HepG2 (cell line): ENCODE data around the gene DEDD2. TPM values are rescaled to one million over a fixed set of nuclear protein-coding genes. Genes with fewer than 3 reads are reported as not detected.

Source experiments
- ATAC-seq: fragments of 200-7000 bp; cut with Tn5 transposase; 3 replicates; pipeline ENCODE4 v1.9.1; 2020; ENCODE audit warnings: mild to moderate bottlenecking, moderate library complexity
- BruUV-seq: library from RNA; stranded (reverse); fragments of 400-500 nt; replicated peaks from 2 replicates; lab custom pipeline; 2021; lab: Mats Ljungman, UMichigan
- CTCF ChIA-PET: fragments of 300-600 bp; formaldehyde crosslinking; extraction: SDS; loops from one replicate; lab custom pipeline; 2021; ENCODE audit warnings: low total read pairs, inconsistent platforms, low intra/inter-chr PET ratio; lab: Yijun Ruan, JAX
- POLR2A ChIA-PET: fragments of 350-600 bp; sonication (Branson Sonifier 250); formaldehyde crosslinking; loops from one replicate; lab custom pipeline; 2020; ENCODE audit warnings: antibody characterized with exemption, inconsistent platforms; lab: Yijun Ruan, JAX
- DNase-seq: peaks from one replicate; pipeline ENCODE4 v3.0.0-alpha.2; 2015; ENCODE audit warnings: low spot score
- FAIRE-seq: peaks from 3 replicates; lab custom pipeline; 2011; peaks lifted over from hg19 to GRCh38; lab: Jason Lieb, UNC
- H2AFZ ChIP-seq: one replicate; pipeline ENCODE4 v1.6.1; 2011; ENCODE audit warnings: low read length, inconsistent platforms
- H3K27ac ChIP-seq: fragments of 300-600 bp; 3 replicates; pipeline ENCODE4 v1.8.0; 2011; ENCODE audit warnings: mixed run types, mild to moderate bottlenecking, mixed read lengths, low read length, inconsistent platforms; ENCODE audit not compliant: insufficient read depth; ENCODE audit errors: extremely low read length
- H3K27me3 ChIP-seq, 2 experiments: fragments of 200-600 bp in 1 of 2; 2 replicates in 1 of 2; 3 replicates in 1 of 2; pipeline versions ENCODE4 v1.6.0 to v1.8.0; 2011; ENCODE audit warnings: low read length in 2 of 2, mild to moderate bottlenecking in 2 of 2, moderate library complexity in 2 of 2, inconsistent platforms in 1 of 2; ENCODE audit not compliant: insufficient read depth in 2 of 2, control insufficient read depth in 1 of 2
- H3K36me3 ChIP-seq, 2 experiments: fragments of 200-600 bp in 1 of 2; replicated peaks in 1 of 2; 2 replicates in 1 of 2; 3 replicates in 1 of 2; pipeline versions ENCODE4 v1.5.1 to v1.8.0; 2011; ENCODE audit warnings: low read length in 2 of 2, inconsistent platforms in 1 of 2; ENCODE audit not compliant: insufficient read depth in 2 of 2, control insufficient read depth in 1 of 2
- H3K4me1 ChIP-seq: 2 replicates; pipeline ENCODE4 v1.5.1; 2012; ENCODE audit warnings: low read length, inconsistent platforms; ENCODE audit not compliant: insufficient read depth
- H3K4me2 ChIP-seq: 2 replicates; pipeline ENCODE4 v1.6.0; 2011; ENCODE audit warnings: low read depth, low read length, inconsistent platforms
- H3K4me3 ChIP-seq, 3 experiments: fragments of 200-600 bp in 1 of 3; sonication (generic), shearing (Covaris generic) in 1 of 3; replicated peaks in 1 of 3; 2 replicates each; pipeline ENCODE4 v1.5.1; 2011 to 2016; ENCODE audit warnings: low read length in 3 of 3, inconsistent platforms in 2 of 3, low read depth in 2 of 3, mild to moderate bottlenecking in 2 of 3, control low read depth in 1 of 3, mixed read lengths in 1 of 3; ENCODE audit not compliant: insufficient read depth in 1 of 3
- H3K79me2 ChIP-seq: one replicate; pipeline ENCODE4 v1.6.1; 2011; ENCODE audit warnings: low read length, inconsistent platforms; ENCODE audit not compliant: insufficient read depth
- H3K9ac ChIP-seq: 2 replicates; pipeline ENCODE4 v1.6.0; 2011; ENCODE audit warnings: mild to moderate bottlenecking, low read depth, low read length, inconsistent platforms; ENCODE audit not compliant: insufficient read depth
- H3K9me3 ChIP-seq: 2 replicates; pipeline ENCODE4 v1.5.1; 2012; ENCODE audit warnings: mild to moderate bottlenecking, low read length
- H4K20me1 ChIP-seq: 2 replicates; pipeline ENCODE4 v1.6.0; 2011; ENCODE audit warnings: inconsistent platforms, mild to moderate bottlenecking, low read length, moderate library complexity; ENCODE audit not compliant: insufficient read depth
- HOXD1 ChIP-seq: sonication (generic); formaldehyde crosslinking; IDR thresholded peaks from 2 replicates; pipeline ENCODE4 v1.5.0; 2020; ENCODE audit warnings: missing genetic modification reagents
- MBD4 ChIP-seq: IDR thresholded peaks from 2 replicates; pipeline ENCODE4 v1.6.1; 2012; ENCODE audit warnings: low read length, inconsistent platforms, borderline replicate concordance
- NFKBIZ ChIP-seq: IDR thresholded peaks from 2 replicates; pipeline ENCODE4 v1.6.1; 2018; ENCODE audit warnings: missing genetic modification reagents, missing compliant biosample characterization
- NR2F2 ChIP-seq: IDR thresholded peaks from 2 replicates; pipeline ENCODE4 v1.6.1; 2012; ENCODE audit warnings: low read depth, inconsistent platforms, borderline replicate concordance
- PCBP2 ChIP-seq: fragments of 200-400 bp; formaldehyde crosslinking; optimal IDR thresholded peaks from 2 replicates; pipeline ENCODE3; 2018; ENCODE audit warnings: low read length, low read depth; ENCODE audit not compliant: poor library complexity, severe bottlenecking
- POLR2G ChIP-seq: fragments of 200-400 bp; formaldehyde crosslinking; IDR thresholded peaks from 2 replicates; pipeline ENCODE4 v1.6.1; 2018; ENCODE audit warnings: mild to moderate bottlenecking, low read depth, low read length, moderate library complexity
- SIN3B ChIP-seq: fragments of 150-350 bp; IDR thresholded peaks from 2 replicates; pipeline ENCODE4 v1.6.1; 2014; ENCODE audit warnings: low read length
- ZBTB8A ChIP-seq: sonication (generic); formaldehyde crosslinking; IDR thresholded peaks from 2 replicates; pipeline ENCODE4 v1.4.0; 2020; ENCODE audit warnings: mild to moderate bottlenecking, low read depth, missing genetic modification reagents, borderline replicate concordance
- WGBS: methylation state at CpG from one replicate; pipeline ENCODE4 v1.1.6; 2017; ENCODE audit warnings: low lambda C conversion rate; 5-methylcytosine and 5-hydroxymethylcytosine counted together
- in situ Hi-C: cut with HindIII; loops from 2 replicates; pipeline ENCODE4 v1.10.0; 2017; ENCODE audit warnings: low pct_unique_long_range_greater_than_20kb; ENCODE audit not compliant: extremely low pct_ligation_motif_present
- intact Hi-C: fragments of 100-400 bp; cut with micrococcal nuclease; formaldehyde crosslinking; loops from one replicate; pipeline ENCODE4 v1.10.0; 2022; ENCODE audit not compliant: unreplicated experiment
- polyA plus RNA-seq, 8 experiments: library from polyadenylated mRNA; depleted of rRNA in 3 of 8; stranded (reverse) in 7 of 8; unstranded in 1 of 8; fragments of >200 nt; fragmentation: Illumina TruSeq in 4 of 8; extraction: Trizol in 4 of 8; gene quantifications; 2 replicates each; pipeline versions ENCODE4 v1.2.1 to v1.2.3, GENCODE V29; 2011 to 2016; ENCODE audit warnings: low read depth in 4 of 8, missing spikeins in 1 of 8, mixed read lengths in 1 of 8; ENCODE audit not compliant: insufficient read depth in 1 of 8
- total RNA-seq, 5 experiments: library from RNA; depleted of rRNA; stranded (reverse); fragments of >200 nt; fragmentation: Illumina TruSeq; extraction: Trizol; gene quantifications; 2 replicates each; pipeline ENCODE4 v1.2.3, GENCODE V29; 2016; ENCODE audit warnings: low read depth in 1 of 5
- TF ChIP-seq, protein P1 (sequence below): IDR thresholded peaks from 2 replicates; pipeline ENCODE4 v1.6.1; 2016; ENCODE audit warnings: low read depth
- TF ChIP-seq, protein P2 (sequence below): sonication (generic); formaldehyde crosslinking; IDR thresholded peaks from 2 replicates; pipeline ENCODE4 v1.5.0; 2020; ENCODE audit warnings: missing genetic modification reagents
- TF ChIP-seq, protein P3 (sequence below): sonication (generic); formaldehyde crosslinking; IDR thresholded peaks from 2 replicates; pipeline ENCODE4 v1.8.1; 2022; ENCODE audit warnings: low read depth, mild to moderate bottlenecking, missing genetic modification reagents

The DEDD2 gene
- total and polyA plus RNA-seq, 2 of the 13 experiments (the other 11 are each of a cell fraction or from before 2014, with no cell fraction given) = 19.2 to 24.7 TPM

DNA sequence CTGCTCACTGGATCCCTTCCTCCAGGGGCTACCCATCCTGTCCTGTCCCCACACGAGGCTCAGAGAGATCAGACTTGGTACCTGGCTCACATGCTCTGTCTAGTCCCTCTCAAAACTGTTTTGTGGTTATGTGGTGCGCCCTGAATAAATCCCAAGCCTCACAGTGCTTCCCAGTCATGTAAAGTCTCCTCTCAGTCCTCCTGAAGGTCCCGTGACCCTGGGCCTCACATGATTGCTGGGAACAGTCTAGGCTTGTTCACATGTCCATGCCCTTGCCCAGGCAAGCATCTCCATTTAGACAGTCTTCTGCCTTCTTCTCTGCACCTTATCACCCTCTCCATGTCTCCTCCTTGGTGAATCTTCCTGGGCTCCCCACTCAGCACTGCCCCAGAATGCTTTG is 49.3 kb downstream of the DEDD2 start:
- CTCF ChIA-PET = no interaction called here
- POLR2A ChIA-PET = no interaction called here
- H3K9me3 ChIP-seq = no peaks in the 10 kb centered on the region
- no peak overlapping the region for H3K4me3 ChIP-seq
- H3K4me2 ChIP-seq = no peak overlapping the region
- intact Hi-C loops = no loop called here
- no peak overlapping the region for H2AFZ ChIP-seq
- H3K27ac ChIP-seq = no peak overlapping the region
- in situ Hi-C loops = no loop called here
- BruUV-seq = no TSS peak
- WGBS = 0% methylated on average over 2 of the region's 3 CpGs
- no peaks in the 10 kb centered on the region for H3K79me2 ChIP-seq
- no peak overlapping the region for H3K9ac ChIP-seq
- H3K4me1 ChIP-seq = no peaks in the 10 kb centered on the region
- DNase-seq = no peak
- FAIRE-seq = no peak
- H4K20me1 ChIP-seq = no peaks in the 10 kb centered on the region
- no peak for ATAC-seq
- H3K36me3 ChIP-seq = no peaks in the 10 kb centered on the region
- peaks cover 3 to 56% of the 10 kb centered on the region in 2 experiments; a peak in 3 of 5 replicates for H3K27me3 ChIP-seq
- TF ChIP-seq, protein P1, sequence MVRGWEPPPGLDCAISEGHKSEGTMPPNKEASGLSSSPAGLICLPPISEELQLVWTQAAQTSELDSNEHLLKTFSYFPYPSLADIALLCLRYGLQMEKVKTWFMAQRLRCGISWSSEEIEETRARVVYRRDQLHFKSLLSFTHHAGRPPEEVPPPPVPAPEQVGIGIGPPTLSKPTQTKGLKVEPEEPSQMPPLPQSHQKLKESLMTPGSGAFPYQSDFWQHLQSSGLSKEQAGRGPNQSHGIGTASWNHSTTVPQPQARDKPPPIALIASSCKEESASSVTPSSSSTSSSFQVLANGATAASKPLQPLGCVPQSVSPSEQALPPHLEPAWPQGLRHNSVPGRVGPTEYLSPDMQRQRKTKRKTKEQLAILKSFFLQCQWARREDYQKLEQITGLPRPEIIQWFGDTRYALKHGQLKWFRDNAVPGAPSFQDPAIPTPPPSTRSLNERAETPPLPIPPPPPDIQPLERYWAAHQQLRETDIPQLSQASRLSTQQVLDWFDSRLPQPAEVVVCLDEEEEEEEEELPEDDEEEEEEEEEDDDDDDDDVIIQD (CRISPR knock-in tag) = no peak
- TF ChIP-seq SIN3B = no peak
- TF ChIP-seq HOXD1 (CRISPR knock-in tag) = no peak
- TF ChIP-seq, protein P2, sequence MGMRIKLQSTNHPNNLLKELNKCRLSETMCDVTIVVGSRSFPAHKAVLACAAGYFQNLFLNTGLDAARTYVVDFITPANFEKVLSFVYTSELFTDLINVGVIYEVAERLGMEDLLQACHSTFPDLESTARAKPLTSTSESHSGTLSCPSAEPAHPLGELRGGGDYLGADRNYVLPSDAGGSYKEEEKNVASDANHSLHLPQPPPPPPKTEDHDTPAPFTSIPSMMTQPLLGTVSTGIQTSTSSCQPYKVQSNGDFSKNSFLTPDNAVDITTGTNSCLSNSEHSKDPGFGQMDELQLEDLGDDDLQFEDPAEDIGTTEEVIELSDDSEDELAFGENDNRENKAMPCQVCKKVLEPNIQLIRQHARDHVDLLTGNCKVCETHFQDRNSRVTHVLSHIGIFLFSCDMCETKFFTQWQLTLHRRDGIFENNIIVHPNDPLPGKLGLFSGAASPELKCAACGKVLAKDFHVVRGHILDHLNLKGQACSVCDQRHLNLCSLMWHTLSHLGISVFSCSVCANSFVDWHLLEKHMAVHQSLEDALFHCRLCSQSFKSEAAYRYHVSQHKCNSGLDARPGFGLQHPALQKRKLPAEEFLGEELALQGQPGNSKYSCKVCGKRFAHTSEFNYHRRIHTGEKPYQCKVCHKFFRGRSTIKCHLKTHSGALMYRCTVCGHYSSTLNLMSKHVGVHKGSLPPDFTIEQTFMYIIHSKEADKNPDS = no peak
- no peak for TF ChIP-seq PCBP2
- TF ChIP-seq, protein P3, sequence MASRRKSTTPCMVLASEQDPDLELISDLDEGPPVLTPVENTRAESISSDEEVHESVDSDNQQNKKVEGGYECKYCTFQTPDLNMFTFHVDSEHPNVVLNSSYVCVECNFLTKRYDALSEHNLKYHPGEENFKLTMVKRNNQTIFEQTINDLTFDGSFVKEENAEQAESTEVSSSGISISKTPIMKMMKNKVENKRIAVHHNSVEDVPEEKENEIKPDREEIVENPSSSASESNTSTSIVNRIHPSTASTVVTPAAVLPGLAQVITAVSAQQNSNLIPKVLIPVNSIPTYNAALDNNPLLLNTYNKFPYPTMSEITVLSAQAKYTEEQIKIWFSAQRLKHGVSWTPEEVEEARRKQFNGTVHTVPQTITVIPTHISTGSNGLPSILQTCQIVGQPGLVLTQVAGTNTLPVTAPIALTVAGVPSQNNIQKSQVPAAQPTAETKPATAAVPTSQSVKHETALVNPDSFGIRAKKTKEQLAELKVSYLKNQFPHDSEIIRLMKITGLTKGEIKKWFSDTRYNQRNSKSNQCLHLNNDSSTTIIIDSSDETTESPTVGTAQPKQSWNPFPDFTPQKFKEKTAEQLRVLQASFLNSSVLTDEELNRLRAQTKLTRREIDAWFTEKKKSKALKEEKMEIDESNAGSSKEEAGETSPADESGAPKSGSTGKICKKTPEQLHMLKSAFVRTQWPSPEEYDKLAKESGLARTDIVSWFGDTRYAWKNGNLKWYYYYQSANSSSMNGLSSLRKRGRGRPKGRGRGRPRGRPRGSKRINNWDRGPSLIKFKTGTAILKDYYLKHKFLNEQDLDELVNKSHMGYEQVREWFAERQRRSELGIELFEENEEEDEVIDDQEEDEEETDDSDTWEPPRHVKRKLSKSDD (CRISPR knock-in tag) = no peak
- no peak for TF ChIP-seq NR2F2
- no peak for TF ChIP-seq ZBTB8A (CRISPR knock-in tag)
- TF ChIP-seq POLR2G = no peak
- no peak for TF ChIP-seq MBD4
- TF ChIP-seq NFKBIZ = no peak
